ENCODE results near the gene RIN3. TPM values are rescaled to one million over a fixed set of nuclear protein-coding genes. Genes with fewer than 3 reads are reported as not detected.

The RIN3 gene
- total and polyA plus RNA-seq, 3 donors from 2014 or later = 25.9 to 56.2 (median 49.8) TPM

DNA sequence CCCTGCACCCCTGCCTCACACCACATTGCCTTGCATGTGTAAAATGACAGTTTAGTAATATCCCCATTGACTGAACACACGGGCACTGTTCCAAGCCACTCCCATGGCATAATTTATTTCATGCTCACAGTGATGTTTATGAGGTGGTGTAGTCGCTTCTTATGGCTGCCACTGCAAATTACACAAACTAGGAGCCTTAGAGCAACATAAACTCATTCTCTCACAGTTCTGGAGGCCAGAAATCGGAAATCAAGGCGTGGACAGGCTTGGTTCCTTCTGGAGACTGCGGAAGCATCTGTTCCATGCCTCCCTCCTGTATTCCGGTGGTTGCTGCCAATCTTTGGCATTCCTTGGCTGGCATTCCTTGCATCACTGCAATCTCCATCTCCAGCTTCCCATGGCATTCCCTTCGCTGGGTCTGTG is 97.3 kb downstream of the RIN3 start:
- H3K36me3 ChIP-seq (ENCODE audit: low read depth, missing control alignments) = no peaks in the 10 kb centered on the region
- no peak overlapping the region for H3K27ac ChIP-seq
- DNase-seq = no peak
- no peak for TF ChIP-seq POLR2A (IDR thresholded peaks at IDR 0.05)
- TF ChIP-seq, protein P1, sequence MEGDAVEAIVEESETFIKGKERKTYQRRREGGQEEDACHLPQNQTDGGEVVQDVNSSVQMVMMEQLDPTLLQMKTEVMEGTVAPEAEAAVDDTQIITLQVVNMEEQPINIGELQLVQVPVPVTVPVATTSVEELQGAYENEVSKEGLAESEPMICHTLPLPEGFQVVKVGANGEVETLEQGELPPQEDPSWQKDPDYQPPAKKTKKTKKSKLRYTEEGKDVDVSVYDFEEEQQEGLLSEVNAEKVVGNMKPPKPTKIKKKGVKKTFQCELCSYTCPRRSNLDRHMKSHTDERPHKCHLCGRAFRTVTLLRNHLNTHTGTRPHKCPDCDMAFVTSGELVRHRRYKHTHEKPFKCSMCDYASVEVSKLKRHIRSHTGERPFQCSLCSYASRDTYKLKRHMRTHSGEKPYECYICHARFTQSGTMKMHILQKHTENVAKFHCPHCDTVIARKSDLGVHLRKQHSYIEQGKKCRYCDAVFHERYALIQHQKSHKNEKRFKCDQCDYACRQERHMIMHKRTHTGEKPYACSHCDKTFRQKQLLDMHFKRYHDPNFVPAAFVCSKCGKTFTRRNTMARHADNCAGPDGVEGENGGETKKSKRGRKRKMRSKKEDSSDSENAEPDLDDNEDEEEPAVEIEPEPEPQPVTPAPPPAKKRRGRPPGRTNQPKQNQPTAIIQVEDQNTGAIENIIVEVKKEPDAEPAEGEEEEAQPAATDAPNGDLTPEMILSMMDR (IDR thresholded peaks at IDR 0.05) = no peak
- H3K4me1 ChIP-seq = no peaks in the 10 kb centered on the region
- intact Hi-C loops (cut with DNase I; ENCODE audit: low total_unique reads) = no loop called here
- WGBS, 2 donors = 72 to 80% methylated on average over 7 of the region's 7 CpGs
- H3K27me3 ChIP-seq = no peaks in the 10 kb centered on the region
- H3K9me3 ChIP-seq = no peaks in the 10 kb centered on the region
- H3K4me3 ChIP-seq = no peak overlapping the region

DNA sequence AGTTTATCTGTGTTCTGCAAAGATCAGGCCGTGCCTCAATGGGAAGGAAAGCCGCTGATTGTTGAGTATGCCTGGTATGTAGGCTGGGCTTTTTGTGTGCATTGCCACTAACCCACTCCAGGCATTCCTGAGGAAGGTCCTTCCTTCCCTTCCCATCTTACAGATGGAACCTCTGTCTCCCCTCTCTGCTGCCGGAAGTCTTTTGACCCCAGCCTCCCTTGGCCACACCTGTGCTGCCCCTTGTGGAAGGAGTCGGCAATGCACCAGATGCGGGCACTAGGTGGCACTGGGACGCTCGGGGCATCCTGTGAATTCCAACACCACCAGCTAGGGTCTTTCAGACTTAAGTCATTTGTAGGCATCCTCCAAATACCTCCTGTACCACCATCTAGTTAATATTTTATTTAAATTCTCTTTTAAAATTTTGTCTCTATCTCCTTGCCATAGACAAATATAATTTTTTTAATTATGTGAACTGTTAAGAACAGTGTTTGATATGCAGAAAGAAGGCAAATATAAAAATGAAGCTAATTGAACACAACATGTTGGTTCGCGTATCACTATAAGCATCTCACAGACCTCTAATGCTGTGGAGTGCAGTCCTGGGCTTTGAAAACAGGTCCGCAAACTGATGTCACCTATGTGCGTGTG is 99.6 kb downstream of the RIN3 start:
- Histone ChIP-seq H3K27me3 (no peaks in the 10 kb centered on the region), H3K4me3 (no peak overlapping the region), H3K36me3 (ENCODE audit: low read depth, missing control alignments) (no peaks in the 10 kb centered on the region), H3K27ac (no peak overlapping the region), H3K9me3 (no peaks in the 10 kb centered on the region), H3K4me1 (no peaks in the 10 kb centered on the region)
- intact Hi-C loops (cut with DNase I; ENCODE audit: low total_unique reads) = no loop called here
- no peak for TF ChIP-seq POLR2A (IDR thresholded peaks at IDR 0.05)
- TF ChIP-seq, protein P1 (IDR thresholded peaks at IDR 0.05) = peak in 2 of 3 experiments; percentile 58 to 67
- WGBS, 2 donors = 78 to 80% methylated on average over 11 of the region's 11 CpGs
- peak; percentile 38 for DNase-seq

DNA sequence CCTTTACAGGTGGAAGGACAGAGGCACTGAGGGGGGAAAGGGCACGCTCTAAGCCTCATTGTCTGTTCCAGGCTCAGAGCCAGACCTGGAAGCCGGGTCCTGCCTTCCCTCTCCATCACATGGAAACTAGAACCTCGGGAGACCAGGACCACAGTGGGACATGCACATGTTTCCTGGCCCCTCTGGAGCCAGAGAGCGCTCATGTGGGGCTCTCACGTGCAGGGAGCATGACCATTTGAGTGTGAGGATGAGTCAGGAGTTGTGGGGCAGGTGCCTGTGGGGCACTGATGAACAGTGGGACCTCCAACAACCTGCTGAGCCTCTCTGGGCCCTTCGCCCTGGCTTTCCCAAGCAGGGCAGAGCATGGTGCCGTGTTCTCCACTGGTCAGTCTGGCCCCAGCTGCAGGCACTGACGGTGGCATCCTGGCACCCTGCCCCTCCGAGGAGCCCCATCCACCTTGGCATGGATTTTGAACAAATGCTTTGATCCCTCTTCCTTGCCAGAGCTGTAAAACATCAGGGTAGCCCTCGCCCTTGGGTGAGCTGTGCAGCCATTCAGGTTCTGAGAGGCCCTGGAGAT is 100.2 kb downstream of the RIN3 start:
- Histone ChIP-seq H3K4me1 (no peaks in the 10 kb centered on the region), H3K9me3 (no peaks in the 10 kb centered on the region), H3K36me3 (ENCODE audit: low read depth, missing control alignments) (no peaks in the 10 kb centered on the region), H3K4me3 (no peak overlapping the region), H3K27ac (no peak overlapping the region), H3K27me3 (no peaks in the 10 kb centered on the region)
- no peak for DNase-seq
- TF ChIP-seq POLR2A (IDR thresholded peaks at IDR 0.05) = no peak
- TF ChIP-seq, protein P1 (IDR thresholded peaks at IDR 0.05) = no peak
- intact Hi-C loops (cut with DNase I; ENCODE audit: low total_unique reads) = no loop called here
- 80 to 93% methylated on average over 2 to 10 of the region's 10 CpGs for WGBS, 2 donors

DNA sequence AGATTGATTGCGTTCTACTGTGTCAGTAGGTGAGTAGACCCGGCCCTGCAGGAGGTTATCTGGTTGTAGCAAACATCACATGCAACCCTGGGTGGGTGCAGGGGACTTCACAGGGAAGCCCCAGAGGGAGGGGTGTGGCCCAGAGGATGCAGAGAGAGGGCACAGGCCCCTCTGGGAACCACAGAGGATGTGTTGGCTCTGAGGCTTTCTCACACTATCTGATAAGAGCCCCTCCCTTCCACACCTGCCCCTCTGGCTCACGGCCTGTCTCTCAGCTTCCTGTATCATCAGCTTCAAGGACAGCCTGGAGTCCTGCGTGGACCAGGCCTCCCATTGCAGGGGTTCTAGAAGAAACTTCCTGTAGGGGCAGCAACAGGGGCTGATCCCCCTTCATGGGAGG is 101.9 kb downstream of the RIN3 start:
- Histone ChIP-seq H3K27me3 (no peaks in the 10 kb centered on the region), H3K36me3 (ENCODE audit: low read depth, missing control alignments) (no peaks in the 10 kb centered on the region), H3K9me3 (no peaks in the 10 kb centered on the region), H3K27ac (no peak overlapping the region), H3K4me1 (no peaks in the 10 kb centered on the region), H3K4me3 (no peak overlapping the region)
- TF ChIP-seq, protein P1 (IDR thresholded peaks at IDR 0.05) = no peak
- intact Hi-C loops (cut with DNase I; ENCODE audit: low total_unique reads) = no loop called here
- DNase-seq = no peak
- WGBS, 2 donors = 61 to 64% methylated on average over 4 of the region's 4 CpGs

DNA sequence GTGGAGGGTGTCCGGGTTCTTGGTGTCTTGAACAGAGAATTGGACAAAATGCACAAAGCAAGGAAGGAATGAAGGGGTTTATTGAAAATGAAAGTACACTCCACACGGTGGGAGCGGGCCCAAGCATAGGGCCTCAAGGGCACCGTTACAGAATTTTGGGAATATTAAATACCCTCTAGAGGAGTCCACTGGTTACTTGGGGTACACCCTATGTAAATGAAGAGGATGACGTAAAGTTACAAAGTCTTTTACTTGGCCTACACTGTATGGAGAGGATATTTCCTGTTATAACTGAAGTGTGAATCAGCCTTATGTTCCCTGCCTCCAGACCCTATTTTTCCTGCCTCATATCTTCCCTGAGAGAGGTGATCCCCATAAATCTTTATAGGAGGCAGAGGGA is 102.6 kb downstream of the RIN3 start:
- H3K4me3 ChIP-seq = no peak overlapping the region
- TF ChIP-seq POLR2A (IDR thresholded peaks at IDR 0.05) = no peak
- TF ChIP-seq, protein P1 (IDR thresholded peaks at IDR 0.05) = no peak
- H3K27ac ChIP-seq = no peak overlapping the region
- WGBS, 2 donors = 89 to 98% methylated on average over 5 of the region's 5 CpGs
- no peaks in the 10 kb centered on the region for H3K4me1 ChIP-seq
- no peaks in the 10 kb centered on the region for H3K9me3 ChIP-seq
- DNase-seq = no peak
- no peaks in the 10 kb centered on the region for H3K27me3 ChIP-seq
- intact Hi-C loops (cut with DNase I; ENCODE audit: low total_unique reads) = no loop called here
- no peaks in the 10 kb centered on the region for H3K36me3 ChIP-seq (ENCODE audit: low read depth, missing control alignments)

All from testis (tissue), 3 donors.